ENCODE measurements around the gene MYB.

- TF ChIP-seq, protein P1, sequence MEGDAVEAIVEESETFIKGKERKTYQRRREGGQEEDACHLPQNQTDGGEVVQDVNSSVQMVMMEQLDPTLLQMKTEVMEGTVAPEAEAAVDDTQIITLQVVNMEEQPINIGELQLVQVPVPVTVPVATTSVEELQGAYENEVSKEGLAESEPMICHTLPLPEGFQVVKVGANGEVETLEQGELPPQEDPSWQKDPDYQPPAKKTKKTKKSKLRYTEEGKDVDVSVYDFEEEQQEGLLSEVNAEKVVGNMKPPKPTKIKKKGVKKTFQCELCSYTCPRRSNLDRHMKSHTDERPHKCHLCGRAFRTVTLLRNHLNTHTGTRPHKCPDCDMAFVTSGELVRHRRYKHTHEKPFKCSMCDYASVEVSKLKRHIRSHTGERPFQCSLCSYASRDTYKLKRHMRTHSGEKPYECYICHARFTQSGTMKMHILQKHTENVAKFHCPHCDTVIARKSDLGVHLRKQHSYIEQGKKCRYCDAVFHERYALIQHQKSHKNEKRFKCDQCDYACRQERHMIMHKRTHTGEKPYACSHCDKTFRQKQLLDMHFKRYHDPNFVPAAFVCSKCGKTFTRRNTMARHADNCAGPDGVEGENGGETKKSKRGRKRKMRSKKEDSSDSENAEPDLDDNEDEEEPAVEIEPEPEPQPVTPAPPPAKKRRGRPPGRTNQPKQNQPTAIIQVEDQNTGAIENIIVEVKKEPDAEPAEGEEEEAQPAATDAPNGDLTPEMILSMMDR (IDR thresholded peaks at IDR 0.05) = no peak
- TF ChIP-seq EP300 (IDR thresholded peaks at IDR 0.05) (no peak), POLR2A (IDR thresholded peaks at IDR 0.05) (no peak), POLR2AphosphoS5 (IDR thresholded peaks at IDR 0.05) (no peak)
These were observed 28.7 kb downstream of the MYB start for GRCh38 chr6:135209803-135210202.
